Stimulated activated CD4-positive, alpha-beta T cell treated with anti-CD3 and anti-CD28 coated beads, Interleukin-12 subunit alpha, Interleukin-12 subunit beta, amount 100 ng/mL, for 24 hours (primary cell): ENCODE data around the gene SFXN4.
"Not testable (repeated sequence)": the region's sequence is repeated elsewhere in the genome, so short reads cannot be mapped to it uniquely, and the experiment has no call there.

Source experiments
- DNase-seq, 2 experiments: peaks; one replicate each; pipeline ENCODE4 v3.0.0-alpha.2; 2020; ENCODE audit warnings: low read depth in 2 of 2

The SFXN4 gene

DNA sequence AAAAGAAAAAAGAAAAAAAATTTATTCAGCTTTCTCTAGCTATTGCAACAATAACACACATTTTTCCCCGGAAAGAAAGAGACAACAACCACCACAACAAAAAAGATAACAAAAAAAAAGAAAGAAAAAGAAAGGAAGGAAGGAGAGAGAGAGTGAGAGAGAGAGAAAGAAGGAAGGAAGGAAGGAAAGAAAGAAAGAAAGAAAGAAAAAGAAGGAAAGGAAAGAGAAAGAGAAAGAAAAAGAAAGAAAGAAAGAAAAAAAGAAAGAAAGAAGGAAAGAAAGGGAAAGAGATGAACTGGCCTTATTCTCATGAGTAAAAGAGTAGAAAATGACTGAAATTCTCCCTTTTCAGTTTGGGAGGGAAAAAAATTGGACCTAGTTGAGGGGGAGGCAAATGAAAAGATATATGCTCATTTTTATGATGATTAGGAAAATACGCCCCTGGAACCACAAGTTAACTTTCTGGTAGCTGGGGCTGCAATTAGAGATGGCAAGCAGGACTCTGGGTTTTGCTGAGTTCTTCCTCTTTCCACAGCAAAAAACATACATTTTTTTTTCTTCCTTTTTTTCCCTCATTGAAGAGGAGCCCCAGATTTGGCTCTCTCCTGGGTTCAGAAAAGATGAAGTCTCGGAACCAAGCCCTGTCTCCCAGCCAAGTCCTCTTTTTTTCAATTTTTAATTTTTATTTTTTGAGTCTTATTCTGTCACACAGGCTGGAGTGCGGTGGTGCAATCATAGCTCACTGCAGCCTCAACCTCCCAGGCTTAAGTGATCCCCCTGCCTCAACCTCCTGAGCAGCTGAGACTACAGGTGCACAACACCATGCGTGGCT, 25.7 kb upstream of the SFXN4 start:
- no peak for DNase-seq

DNA sequence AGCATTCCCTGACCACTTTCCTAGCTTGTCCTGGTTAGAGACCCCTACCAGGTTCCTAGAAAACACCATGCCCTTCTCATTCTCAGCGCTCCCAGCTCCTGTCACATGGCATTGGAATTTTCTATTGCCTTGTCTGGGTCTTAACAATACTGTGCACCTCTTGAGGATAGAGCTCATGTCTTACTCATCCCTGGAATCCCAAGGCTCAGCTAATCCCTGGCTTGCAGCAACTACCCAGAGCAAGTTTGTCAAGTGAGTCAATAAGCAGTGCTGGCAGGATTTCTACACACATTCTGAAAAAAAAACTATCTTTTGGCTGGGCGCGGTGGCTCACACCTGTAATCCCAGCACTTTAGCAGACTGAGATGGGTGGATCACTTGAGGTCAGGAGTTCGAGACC, 24.8 kb upstream of the SFXN4 start:
- no peak for DNase-seq

GRCh38 chr10:119189811-119190282, 24.3 kb upstream of the SFXN4 start:
- DNase-seq = no peak

DNA sequence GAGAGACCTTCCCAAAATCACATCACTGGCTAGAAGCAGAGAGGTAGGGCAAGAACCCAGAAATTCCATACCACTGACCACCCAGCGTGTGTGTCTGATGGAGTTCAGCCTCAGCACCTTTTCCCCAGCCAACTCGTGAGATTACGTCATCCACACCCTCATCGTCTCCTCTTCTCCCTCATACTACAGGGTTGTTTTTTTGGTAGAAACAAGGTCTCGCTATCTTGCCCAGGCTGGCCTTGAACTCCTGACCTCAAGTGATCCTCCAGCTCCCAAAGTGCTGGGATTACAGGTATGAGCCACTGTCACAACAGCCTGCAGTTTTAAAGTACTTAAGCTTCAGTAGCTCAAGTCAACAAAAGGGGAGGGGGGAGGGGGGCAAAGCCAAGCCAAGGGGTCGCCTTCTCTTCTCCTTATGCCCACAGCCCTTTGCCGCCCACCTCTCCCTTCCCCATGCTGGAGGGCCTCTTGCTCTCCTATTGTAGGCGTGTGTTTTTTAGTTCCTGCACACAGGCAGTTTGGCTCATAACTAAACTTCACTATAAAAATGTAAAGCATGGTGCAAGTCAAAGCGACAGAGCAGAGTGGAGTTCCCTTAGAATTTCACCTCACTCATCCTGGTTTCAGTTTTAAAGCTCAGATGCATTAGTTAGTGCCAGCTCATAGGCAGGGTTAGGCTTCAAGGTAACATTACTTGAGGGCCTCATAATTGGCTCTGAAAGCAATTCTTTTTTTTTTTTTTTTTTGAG, 18.3 kb upstream of the SFXN4 start:
- DNase-seq = no peak

GRCh38 chr10:119180850-119181400, 15.4 kb upstream of the SFXN4 start:
- not testable (repeated sequence) for DNase-seq

DNA sequence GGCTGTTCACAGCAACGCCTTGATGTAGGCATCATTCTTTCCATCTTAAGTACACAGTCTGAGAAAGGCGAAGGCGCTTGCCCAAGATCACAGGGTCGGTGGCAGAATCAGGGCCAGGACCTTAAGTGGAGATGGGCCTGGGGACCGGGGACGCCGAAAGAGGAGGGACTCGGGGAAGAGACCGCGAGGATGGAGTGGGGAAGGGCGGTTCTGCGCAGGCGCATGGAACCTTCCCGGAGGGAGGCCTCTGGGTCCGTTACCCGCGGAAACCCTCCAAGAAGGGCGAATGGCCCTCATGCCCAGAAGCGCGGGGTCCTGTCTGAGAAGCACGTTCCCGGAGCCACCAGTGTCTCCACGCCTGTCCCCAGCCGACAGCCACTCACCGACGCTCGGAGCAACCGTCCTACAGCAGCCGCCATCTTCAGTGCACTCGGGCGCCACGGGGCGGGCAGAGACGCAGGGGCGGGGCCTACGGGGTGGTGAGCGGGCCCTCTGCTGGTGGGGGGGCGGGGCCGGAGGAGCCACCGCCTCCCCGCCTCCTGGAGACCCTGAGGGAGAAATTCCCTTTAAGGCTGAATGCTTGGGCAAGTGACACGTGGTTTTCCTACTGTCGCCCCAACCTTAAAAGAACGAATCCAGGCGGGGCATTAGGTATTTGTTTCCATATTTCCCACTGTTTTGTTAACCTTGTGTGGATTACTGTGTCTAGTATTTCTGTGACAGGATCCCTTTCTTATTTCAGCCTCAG, 13.0 kb upstream of the SFXN4 start, which contains the start of gene PRDX3:
Gene PRDX3 (minus strand): TSS at position 441 of the 748 bp plus-strand sequence. CDS start 22 bp downstream, at position 419.
- DNase-seq = peak; percentile 83 to 95

- peak in 1 of 2 experiments; percentile 24 for DNase-seq
Measured at GRCh38 chr10:119177708-119178371, 12.3 kb upstream of the SFXN4 start.

DNA sequence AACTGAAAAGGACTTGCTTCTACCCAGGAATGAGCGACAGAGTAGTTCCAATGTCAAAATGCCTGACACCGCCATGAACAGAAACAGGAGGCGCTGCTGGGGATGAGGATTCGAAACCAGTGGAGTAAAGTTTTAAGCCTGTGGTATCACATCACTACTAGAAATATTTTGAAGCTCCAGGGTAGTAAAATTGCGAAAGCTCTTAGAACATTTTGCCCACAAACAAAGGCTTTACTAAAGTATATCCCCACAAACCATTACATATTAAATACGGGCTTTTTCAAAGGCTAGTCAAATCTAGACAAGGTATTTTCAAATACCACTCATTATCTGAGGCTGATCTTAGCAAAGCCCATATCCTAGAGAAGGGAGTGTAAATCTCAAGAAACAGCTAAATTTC, 10.7 kb upstream of the SFXN4 start:
- no peak for DNase-seq

DNA sequence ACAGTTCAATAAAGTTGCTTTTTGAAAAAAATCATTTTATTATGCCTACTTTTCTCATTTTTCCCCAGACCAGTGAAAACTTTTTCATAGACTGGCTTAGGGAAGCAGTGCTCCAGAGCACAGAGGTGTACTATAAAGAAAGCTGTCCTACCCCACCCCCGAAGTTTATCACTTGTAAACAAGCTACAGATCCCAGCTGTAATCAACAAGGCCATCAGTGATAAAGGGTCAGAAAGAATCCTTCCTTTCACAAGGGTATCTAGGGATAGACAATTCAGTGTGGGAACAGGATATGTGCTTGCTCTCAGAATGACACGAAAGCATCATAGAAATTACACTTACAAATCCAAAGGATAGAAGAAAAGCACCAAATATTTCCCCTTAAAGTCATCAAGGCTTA, 8.6 kb upstream of the SFXN4 start:
- no peak for DNase-seq

- DNase-seq = no peak
Measured at GRCh38 chr10:119167041-119167440, 1.5 kb upstream of the SFXN4 start.

DNA sequence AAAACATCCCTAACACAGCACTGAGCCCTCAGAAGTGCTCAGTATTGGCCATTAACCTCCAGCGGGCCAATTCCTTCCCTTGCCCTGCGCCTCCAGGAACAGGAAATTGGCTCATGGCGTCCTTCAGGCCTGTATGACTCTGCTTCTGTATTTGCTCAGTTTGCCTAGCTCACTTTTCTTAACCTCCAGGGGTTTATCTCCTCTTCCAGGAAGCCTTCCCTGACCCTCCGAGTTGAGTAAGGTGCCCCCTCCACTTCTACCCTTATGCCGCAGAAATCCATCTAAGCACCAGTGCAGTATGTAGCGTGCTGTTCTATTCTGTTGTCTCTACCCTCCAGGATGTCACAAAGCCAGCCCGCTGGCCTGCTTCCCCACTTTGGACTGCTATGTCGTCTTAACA, 1.1 kb upstream of the SFXN4 start:
- DNase-seq = no peak

DNA sequence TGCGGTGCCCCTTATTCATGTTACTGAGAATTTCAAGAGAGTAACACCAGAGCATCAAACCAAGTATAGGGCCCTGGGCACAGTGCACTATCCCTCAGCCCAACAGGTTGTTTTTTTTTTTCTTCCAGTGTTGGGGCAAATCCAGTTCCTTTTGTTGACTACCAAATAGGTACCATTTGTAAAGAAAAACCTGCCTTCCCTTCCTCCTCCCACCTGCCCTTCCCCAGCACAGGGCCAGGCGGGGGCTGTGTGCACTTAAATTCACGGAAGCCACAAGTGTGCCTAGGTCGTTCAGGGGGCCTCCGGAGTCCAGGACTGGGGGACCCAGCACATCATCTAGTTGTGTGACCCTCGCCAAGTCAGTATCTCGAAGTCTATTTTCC, 595 bp upstream of the SFXN4 start:
- DNase-seq = no peak

DNA sequence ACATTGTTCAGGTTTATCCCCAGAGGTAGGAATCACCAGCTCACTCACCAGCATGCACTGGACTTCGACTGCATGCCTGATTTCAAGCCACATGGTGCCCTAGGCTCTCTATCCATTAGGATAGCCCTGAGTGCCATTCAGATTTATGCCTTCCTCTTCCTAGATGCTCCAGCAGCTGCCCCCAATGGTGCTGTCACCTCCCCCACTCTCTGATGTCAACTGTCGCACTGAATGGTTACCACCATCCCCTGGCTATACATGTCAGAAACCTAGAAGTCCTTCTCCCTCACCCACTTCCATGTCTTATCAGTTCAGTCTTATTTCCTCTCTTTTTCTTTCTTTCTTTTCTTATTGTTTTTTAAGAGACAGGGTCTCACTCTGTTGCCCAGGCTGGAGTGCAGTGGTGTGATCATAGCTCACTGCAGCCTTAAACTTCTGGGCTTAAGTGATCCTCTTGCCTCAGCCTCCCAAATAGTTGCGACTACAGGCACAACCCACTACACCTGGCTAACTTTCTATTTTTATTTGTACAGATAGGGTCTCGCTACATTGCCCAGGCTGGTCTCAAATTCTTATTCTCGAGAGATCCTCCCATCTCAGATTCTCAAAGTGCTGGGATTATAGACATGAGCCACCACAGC, 2.9 kb downstream of the SFXN4 start:
- DNase-seq = no peak

DNA sequence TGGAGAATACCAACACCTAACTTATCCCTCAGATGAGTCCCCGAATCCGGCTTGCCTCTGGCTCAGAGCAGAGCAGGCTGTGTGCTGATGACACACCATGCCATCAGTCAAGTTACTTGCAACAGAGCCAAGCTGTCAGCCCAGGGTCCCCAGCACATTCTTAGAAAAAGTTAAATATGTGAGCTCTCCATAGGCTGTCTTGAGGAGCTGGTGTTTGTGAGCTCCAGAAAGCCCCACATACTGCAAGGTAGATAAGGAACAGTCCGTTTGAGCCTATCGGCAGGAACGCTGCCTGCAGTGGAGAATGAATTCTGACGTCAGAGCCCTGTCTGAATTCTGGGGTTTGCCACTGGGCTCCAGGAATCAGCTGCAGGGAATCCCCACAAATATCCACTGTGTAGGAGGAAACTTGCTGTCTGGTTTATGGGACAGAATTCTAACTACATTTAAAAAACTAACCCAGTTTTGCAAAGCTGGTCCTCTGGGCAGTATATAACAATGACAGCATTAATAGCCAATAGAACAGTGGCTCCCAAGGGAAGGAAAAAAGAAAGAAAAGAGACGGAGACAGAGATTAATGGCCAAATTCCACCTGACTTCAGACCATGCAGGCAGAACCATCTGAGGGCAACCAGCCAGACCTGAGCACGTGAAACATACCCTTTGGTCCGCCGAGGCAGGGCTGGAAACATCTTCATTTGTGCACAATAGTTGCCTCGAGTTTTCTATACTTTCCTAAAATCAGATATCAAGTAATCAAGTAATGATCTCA, 3.6 kb downstream of the SFXN4 start:
- DNase-seq = no peak

- no peak for DNase-seq
Measured at GRCh38 chr10:119159332-119159731, 6.2 kb downstream of the SFXN4 start.

DNA sequence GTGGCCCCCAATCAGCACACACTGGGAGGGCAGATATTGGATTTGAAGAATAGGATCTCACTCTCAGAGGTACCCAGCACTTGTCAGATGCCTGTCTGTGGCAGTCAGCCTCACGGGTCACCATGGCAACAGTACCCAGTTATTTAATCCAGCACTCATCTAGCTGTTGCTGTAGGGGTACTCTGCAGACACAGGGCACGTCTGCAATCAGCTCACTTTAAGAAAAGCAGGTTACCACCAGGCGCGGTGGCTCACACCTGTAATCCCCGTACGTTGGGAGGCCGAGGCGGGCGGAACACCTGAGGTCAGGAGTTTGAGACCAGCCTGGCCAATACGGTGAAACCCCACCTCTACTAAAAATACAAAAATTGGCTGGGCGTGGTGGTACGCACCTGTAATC, 11.9 kb downstream of the SFXN4 start:
- DNase-seq = no peak

- DNase-seq = no peak
Measured at GRCh38 chr10:119153041-119153440, 12.5 kb downstream of the SFXN4 start.

DNA sequence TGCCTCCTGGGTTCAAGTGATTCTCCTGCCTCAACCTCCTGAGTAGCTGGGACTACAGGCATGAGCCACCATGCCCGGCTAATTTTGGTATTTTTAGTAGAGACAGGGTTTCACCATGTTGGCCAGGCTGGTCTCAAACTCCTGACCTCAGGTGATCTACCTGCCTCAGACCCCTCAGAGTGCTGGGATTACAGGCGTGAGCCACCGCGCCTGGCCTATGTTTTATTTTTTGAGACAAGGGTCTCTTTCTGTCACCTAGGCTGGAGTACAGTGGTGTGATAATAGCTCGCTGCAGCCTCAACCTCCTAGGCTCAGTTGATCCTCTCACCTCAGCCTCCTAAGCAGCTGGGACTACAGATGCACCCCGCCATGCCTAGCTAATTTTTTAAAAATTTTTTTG, 13.9 kb downstream of the SFXN4 start:
- DNase-seq = not testable (repeated sequence)

DNA sequence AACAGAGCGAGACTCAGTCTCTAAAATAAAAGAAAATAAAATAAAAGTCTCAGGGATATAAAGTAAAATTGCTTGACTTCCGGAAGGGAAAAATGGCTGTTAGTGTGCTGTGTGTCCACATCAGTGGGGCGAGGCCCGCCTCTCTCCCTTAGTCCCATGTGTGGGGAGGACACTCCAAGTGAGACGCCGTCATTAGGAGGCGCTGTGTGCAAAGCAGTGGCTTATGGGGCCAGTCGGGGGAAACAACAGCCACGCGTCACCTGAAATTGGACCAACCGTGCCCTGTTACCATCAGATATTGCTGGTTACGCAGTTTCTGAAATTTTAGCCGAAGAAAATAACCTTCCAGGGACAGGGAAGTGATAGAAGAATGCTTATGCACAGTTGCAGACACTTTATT, 15.8 kb downstream of the SFXN4 start:
- DNase-seq = no peak

DNA sequence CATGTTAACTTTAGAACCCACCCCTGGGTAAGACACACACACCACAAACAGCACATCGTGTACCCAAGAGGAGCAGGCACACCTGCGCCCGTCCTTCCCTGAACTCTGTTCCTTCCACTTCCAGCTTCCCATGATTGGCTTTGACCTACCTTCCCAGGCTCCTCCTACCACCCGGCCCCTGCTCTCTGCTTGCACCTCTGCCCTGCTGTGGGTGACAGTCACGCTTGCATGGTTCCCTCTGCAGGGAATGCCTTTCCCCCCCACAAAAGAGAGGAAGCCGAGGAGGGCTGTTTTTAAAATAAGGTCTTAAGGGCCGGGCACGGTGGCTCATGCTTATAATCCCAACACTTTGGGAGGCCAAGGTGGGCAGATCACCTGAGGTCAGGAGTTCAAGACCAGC, 16.4 kb downstream of the SFXN4 start:
- no peak for DNase-seq
